Effector CD8-positive, alpha-beta T cell (primary cell): ENCODE measurements around the gene COQ3.

Experiments used
- DNase-seq: peaks from one replicate; lab custom pipeline; 2025; lab: John Stamatoyannopoulos, UW

The COQ3 gene

GRCh38 chr6:99331531-99331930, 62.5 kb downstream of the COQ3 start:
- no peak for DNase-seq

- peak; percentile 8 for DNase-seq
These were observed 63.8 kb downstream of the COQ3 start for GRCh38 chr6:99330159-99330558.

GRCh38 chr6:99324996-99325395, 69.0 kb downstream of the COQ3 start:
- no peak for DNase-seq
